NCI-H1092 (cell line): ENCODE measurements around the gene DPPA5.
"Not testable (repeated sequence)": the region's sequence is repeated elsewhere in the genome, so short reads cannot be mapped to it uniquely, and the experiment has no call there.

Experiments
- DNase-seq: peaks from one replicate; lab custom pipeline; 2025; lab: John Stamatoyannopoulos, UW

The DPPA5 gene

GRCh38 chr6:73364121-73364520 lies 10.0 kb upstream of the DPPA5 start:
- DNase-seq, result no peak

DNA sequence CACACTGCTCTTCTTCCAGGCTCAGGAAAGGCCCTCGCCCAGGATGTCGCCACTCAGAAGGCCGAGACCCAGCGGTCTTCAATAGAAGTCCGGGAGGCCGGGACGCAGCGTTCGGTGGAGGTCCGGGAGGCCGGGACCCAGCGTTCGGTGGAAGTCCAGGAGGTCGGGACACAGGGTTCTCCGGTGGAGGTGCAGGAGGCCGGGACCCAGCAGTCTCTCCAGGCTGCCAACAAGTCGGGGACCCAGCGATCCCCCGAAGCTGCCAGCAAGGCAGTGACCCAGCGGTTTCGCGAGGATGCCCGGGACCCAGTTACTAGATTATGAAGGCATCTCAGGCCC lies 9.4 kb upstream of the DPPA5 start:
- no peak for DNase-seq

- DNase-seq, result no peak
Measured at GRCh38 chr6:73362869-73363536, 8.9 kb upstream of the DPPA5 start.

- no peak for DNase-seq
Measured at GRCh38 chr6:73362358-73362757, 8.3 kb upstream of the DPPA5 start, which contains the start of gene KHDC3L. TSS of gene KHDC3L (plus strand) at chr6:73362658. CDS start at chr6:73362730, 72 bp downstream.

- DNase-seq, result no peak
Measured at GRCh38 chr6:73349311-73349710, 4.8 kb downstream of the DPPA5 start.

DNA sequence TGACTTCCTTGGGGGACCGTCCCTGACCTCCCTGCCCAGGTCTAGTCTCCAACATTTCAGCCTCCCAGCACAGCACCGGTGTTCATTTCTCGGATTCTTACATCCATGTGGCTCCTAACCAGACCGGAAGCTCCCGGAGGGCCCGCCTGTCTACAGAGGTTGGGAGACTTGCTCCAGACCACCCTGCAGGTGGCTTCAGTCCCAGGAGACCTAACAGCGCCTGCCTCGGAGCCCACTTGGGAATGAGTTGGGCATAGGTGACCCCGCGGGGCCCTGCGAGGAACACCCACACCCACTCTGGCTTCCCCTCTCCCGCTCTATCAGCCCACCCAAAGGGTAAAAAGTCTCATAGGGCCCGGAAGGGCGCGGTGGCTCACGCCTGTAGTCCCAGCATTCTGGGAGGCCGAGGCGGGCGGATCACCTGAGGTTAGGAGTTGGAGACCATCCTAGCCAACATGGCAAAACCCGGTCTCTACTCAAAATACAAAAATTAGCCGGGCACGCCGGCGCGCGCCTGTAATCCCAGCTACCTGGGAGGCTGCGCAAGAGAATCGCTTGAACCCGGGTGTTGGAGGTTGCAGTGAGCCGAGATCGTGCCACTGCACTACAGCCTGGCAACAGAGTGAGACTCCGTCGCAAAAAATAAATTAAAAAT lies 5.4 kb downstream of the DPPA5 start:
- no peak for DNase-seq

- DNase-seq, result no peak
Measured at GRCh38 chr6:73343164-73343563, 10.9 kb downstream of the DPPA5 start.

DNA sequence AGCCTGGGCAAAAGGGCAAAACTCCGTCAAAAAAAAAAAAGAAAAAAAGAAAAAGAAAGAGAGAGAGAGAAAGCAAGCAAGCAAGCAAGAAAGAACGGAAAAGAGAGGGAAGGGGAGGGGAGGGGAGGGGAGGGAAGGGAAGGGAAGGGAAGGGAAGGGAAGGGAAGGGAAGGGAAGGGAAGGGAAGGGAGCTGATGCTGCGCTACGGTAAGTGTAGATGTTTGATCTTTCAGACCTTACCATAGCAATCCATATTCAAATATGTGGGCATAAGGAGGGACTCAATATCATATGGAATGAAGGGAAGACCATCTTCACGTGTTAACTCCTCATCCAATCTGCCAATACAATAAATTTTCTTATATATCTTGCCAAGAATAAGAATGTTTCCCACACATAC lies 11.9 kb downstream of the DPPA5 start:
- no peak for DNase-seq

DNA sequence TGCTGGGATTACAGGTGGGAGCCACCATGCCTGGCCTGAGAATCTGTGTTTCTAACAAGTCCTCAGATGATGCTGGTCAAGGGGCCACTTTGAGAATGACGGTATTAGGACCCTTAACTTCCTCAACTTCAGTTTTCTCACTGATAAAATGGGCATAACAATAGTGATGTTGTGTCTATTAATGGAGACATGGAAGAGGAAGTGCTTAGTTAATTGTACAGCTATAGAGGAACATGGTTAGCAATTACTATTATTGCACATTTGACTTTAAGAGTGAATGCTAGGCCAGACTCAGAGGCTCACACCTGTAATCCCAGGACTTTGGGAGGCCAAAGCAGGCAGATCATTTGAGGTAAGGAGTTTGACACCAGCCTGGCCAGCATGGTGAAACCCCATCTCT lies 12.7 kb downstream of the DPPA5 start:
- DNase-seq, result no peak

GRCh38 chr6:73340048-73340447 lies 14.0 kb downstream of the DPPA5 start:
- DNase-seq, result no peak

DNA sequence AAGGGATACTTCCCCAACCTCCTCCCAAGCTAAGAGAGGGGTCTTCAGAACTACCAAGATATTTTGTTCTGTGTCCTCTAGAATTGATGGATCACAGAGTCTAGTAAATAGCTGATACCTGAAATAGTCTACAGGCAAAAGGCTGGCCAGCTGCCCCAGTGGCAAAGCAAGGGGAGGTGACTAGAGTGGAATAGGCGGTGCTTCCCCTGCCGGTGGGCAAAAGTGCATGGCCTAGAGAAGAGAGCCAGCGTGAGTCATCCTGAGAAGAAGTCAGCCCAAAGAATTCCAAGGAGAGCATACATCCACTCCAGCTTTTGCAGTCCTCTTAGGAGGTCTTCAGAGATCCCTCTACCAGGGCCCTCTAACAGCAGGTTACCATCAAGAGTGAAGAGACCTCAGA lies 14.7 kb downstream of the DPPA5 start:
- DNase-seq, result no peak

DNA sequence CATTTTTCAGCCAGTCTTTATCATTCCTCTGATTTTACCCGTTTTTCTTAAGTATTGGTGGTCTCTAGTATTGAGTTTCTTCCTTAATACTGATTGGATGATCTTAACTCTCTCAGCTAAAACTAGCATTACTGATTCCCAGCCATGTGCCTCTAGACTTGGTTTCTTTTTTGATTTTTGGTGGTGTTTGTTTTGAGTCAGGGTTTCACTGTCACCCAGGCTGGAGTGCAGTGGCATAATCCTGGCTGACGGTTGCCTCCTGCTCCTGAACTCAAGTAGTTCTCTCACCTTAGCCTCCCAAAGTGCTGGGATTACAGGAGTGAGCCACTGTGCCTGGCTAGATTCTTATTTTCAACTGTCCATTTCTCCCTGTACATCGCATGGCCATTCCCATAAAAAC lies 24.9 kb downstream of the DPPA5 start:
- no peak for DNase-seq

- DNase-seq, result no peak
Measured at GRCh38 chr6:73328790-73329189, 25.3 kb downstream of the DPPA5 start.

DNA sequence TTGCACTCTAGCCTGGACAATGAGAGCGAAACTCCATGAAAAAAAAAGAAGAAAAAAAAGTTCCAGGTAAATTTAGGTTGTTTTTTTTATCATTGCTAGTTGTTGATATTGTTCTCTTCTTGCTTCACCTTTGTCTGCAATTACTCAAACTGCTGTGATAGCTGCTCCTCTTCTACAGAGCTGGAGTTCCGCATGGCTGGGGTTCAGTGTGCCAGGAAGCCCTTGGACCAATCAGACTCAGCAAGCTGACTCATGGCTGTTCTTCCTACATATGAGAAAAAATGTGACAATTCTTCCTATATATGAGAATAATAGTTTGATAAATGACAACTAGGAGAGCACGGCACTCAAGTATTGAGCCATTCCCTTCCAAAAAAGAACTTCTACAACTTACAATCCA lies 28.4 kb downstream of the DPPA5 start:
- DNase-seq, result no peak

- DNase-seq, result no peak
Measured at GRCh38 chr6:73323323-73323722, 30.8 kb downstream of the DPPA5 start.

DNA sequence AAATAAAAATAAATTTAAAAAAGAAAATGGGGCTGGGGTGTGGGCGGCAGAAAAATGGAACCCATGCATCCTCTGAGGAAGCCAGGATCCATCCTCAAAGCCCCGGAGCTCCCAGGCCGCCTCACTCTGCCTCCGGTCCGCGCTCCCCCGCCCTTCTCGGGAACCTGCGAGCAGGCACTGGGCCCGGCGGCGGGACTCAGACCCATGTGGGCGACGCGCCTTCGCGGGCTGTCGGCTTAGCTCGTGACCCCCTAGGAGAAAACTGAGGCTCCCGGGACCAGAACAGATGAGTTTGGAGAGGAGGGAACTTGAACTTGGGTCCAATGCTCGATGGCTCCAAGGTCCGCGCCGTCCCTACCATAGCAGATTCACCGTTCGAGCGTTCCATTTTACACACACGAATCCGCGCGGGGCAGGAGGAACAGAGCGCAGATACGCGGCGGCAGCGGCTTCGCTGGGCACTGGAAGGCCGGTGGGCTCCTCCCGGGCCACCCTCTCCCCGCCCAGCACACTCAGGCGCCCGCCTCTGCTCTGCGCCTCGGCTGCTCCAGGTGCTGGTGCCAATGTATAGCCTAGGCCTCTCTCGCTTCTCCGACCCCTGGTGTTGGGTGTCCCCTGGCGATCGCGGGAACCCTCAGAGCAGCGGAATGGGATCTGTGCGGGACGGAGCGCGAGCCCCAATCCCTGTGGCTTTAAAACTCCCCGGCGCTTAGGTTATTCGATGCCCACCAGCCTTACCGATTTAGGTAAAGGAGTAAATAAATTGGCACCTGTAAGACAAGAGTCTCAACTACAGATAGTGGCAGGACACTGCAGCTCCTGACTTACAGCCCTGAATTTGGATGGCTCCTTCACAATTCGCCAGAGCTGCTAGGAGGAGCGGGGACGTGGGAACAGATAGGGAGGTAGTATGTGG lies 39.2 kb downstream of the DPPA5 start:
- DNase-seq, result no peak

GRCh38 chr6:73310503-73310845 lies 43.6 kb downstream of the DPPA5 start:
- not testable (repeated sequence) for DNase-seq

GRCh38 chr6:73309785-73310502 lies 44.1 kb downstream of the DPPA5 start:
- DNase-seq, result peak; percentile 19

DNA sequence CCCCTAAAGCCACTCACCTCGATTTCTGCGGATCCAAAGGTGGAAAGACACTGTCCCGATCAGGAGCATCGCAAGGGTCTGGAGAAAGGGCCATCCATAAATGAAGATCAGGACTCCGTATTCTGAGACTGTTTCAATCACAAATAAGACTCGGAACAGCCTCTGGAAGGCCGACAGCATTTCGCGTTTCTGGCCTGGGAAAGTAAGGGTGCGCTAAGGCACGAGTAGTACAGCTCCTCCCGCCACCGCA lies 44.6 kb downstream of the DPPA5 start:
- DNase-seq, result no peak

DNA sequence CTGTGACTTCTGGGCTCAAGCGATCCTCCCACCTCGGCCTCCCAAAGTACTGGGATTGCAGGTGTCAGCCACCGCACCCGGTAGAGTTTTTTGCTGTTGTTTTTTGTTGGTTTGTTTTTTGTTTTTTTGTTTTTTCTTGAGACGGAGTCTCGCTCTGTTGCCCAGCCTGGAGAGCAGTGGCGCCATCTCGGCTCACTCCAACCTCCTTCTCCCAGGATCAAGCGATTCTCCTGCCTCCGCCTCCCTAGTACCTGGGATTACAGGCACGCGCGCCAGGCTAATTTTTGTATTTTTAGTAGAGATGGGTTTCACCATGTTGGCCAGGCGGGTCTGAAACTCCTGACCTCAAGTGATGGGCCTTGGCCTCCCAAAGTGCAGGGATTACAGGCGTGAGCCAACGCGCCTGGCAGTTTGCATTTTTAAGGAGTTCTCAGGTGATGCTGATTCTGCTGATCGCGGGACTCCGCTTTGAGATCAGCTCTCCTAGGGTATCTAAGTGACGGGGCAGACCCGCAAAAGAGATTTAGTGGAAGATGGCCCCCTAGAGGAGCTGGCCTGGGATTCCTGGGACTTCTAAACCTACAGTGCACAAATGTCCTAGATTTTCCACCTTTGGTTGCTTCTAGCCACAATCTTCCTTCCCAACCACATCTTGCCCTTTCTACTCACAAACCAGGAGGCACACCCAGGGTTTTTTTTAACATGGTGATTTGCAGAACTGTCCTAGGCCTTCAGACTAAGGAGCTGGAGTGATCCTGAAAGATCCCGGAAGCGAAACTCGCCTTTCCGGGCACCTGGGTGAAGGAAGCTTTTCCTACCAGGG lies 45.2 kb downstream of the DPPA5 start:
- no peak for DNase-seq

DNA sequence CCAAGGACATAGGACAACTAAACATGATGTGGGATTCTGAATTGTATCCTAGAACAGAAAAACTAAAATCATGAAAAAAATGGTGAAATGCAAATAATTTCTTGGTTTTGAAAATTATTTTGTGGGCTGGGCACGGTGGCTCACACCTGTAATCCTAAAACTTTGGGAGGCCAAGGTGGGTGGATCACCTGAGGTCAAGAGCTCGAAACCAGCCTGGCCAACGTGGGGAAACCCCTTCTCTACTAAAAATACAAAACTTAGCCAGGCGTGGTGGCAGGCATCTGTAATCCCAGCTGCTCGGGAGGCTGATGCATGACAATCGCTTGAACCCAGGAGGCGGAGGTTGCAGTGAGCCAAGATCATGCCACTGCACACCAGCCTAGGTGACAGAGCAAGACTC lies 50.3 kb downstream of the DPPA5 start:
- not testable (repeated sequence) for DNase-seq
